ENCODE results near the gene TLE1.

GRCh38 chr9:81535542-81536241 is 153.7 kb downstream of the TLE1 start:
- TF ChIP-seq POLR3G (IDR thresholded peaks at IDR 0.05; ENCODE audit: extremely low read depth, insufficient read length, insufficient replicate concordance) (no peak), CTCF (IDR thresholded peaks at IDR 0.05 in 2 of 3, conservative IDR thresholded peaks at IDR 0.05 in 1 of 3; ENCODE audit: insufficient read depth in 2 of 3, low read depth in 1 of 3, low read length in 3 of 3) (no peak), EP300 (IDR thresholded peaks at IDR 0.05; ENCODE audit: low read length) (no peak), ZFP36 (IDR thresholded peaks at IDR 0.05; ENCODE audit: low read depth, low read length, partially characterized antibody) (no peak), POLR2A (conservative IDR thresholded peaks at IDR 0.05) (no peak), SMAD2 (IDR thresholded peaks at IDR 0.05; ENCODE audit: low read depth, low read length) (no peak), MAZ (CRISPR knock-in tag; conservative IDR thresholded peaks at IDR 0.05 in 1 of 2, IDR thresholded peaks at IDR 0.05 in 1 of 2) (no peak)
